ENCODE results near the gene TOB1.

- TF ChIP-seq EZH2 (IDR thresholded peaks at IDR 0.05; ENCODE audit: low read depth, unreplicated experiment) (no peak), EZH2phosphoT487 (IDR thresholded peaks at IDR 0.05; ENCODE audit: unreplicated experiment) (no peak), POLR2AphosphoS5 (IDR thresholded peaks at IDR 0.05; ENCODE audit: low read depth) (no peak), CREB1 (CRISPR knock-in tag; IDR thresholded peaks at IDR 0.05; ENCODE audit: low read depth) (no peak), JUNB (IDR thresholded peaks at IDR 0.05; ENCODE audit: unreplicated experiment) (no peak), NANOG (IDR thresholded peaks at IDR 0.05; ENCODE audit: borderline replicate concordance) (no peak), STAT1 (IDR thresholded peaks at IDR 0.05; ENCODE audit: unreplicated experiment) (no peak)
- TF ChIP-seq, protein P1, sequence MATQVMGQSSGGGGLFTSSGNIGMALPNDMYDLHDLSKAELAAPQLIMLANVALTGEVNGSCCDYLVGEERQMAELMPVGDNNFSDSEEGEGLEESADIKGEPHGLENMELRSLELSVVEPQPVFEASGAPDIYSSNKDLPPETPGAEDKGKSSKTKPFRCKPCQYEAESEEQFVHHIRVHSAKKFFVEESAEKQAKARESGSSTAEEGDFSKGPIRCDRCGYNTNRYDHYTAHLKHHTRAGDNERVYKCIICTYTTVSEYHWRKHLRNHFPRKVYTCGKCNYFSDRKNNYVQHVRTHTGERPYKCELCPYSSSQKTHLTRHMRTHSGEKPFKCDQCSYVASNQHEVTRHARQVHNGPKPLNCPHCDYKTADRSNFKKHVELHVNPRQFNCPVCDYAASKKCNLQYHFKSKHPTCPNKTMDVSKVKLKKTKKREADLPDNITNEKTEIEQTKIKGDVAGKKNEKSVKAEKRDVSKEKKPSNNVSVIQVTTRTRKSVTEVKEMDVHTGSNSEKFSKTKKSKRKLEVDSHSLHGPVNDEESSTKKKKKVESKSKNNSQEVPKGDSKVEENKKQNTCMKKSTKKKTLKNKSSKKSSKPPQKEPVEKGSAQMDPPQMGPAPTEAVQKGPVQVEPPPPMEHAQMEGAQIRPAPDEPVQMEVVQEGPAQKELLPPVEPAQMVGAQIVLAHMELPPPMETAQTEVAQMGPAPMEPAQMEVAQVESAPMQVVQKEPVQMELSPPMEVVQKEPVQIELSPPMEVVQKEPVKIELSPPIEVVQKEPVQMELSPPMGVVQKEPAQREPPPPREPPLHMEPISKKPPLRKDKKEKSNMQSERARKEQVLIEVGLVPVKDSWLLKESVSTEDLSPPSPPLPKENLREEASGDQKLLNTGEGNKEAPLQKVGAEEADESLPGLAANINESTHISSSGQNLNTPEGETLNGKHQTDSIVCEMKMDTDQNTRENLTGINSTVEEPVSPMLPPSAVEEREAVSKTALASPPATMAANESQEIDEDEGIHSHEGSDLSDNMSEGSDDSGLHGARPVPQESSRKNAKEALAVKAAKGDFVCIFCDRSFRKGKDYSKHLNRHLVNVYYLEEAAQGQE (IDR thresholded peaks at IDR 0.05; ENCODE audit: unreplicated experiment), result no peak
- TF ChIP-seq, protein P2, sequence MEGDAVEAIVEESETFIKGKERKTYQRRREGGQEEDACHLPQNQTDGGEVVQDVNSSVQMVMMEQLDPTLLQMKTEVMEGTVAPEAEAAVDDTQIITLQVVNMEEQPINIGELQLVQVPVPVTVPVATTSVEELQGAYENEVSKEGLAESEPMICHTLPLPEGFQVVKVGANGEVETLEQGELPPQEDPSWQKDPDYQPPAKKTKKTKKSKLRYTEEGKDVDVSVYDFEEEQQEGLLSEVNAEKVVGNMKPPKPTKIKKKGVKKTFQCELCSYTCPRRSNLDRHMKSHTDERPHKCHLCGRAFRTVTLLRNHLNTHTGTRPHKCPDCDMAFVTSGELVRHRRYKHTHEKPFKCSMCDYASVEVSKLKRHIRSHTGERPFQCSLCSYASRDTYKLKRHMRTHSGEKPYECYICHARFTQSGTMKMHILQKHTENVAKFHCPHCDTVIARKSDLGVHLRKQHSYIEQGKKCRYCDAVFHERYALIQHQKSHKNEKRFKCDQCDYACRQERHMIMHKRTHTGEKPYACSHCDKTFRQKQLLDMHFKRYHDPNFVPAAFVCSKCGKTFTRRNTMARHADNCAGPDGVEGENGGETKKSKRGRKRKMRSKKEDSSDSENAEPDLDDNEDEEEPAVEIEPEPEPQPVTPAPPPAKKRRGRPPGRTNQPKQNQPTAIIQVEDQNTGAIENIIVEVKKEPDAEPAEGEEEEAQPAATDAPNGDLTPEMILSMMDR (conservative IDR thresholded peaks at IDR 0.05; ENCODE audit: low read depth in 2 of 2), result no peak
- TF ChIP-seq, protein P3, sequence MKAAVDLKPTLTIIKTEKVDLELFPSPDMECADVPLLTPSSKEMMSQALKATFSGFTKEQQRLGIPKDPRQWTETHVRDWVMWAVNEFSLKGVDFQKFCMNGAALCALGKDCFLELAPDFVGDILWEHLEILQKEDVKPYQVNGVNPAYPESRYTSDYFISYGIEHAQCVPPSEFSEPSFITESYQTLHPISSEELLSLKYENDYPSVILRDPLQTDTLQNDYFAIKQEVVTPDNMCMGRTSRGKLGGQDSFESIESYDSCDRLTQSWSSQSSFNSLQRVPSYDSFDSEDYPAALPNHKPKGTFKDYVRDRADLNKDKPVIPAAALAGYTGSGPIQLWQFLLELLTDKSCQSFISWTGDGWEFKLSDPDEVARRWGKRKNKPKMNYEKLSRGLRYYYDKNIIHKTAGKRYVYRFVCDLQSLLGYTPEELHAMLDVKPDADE (IDR thresholded peaks at IDR 0.05), result no peak
Observed at GRCh38 chr17:50882851-50883250, 16.7 kb upstream of the TOB1 start.
